Right lobe of liver (tissue), 4 donors: Measurements from ENCODE around the gene SKIC2.

Source experiments
- POLR2A ChIP-seq: fragments of 450-650 bp; IDR thresholded peaks from one replicate; pipeline ENCODE4 v1.6.1; 2017; ENCODE audit warnings: antibody characterized with exemption, mild to moderate bottlenecking
- TF ChIP-seq, protein P1 (sequence below), 4 donors: fragments of 200-600 bp in 3 of 4; fragments of 450-650 bp in 1 of 4; IDR thresholded peaks; one replicate each; pipeline versions ENCODE4 v1.5.1 to v1.8.0; 2016 to 2022; ENCODE audit warnings: antibody characterized with exemption in 4 of 4, mild to moderate bottlenecking in 2 of 4
- donor health status: DM: no; HTN: no; CAD: no.
- donor health status: DM: no; HTN: no; CAD: no.
- donor health status: DM: no; HTN: yes; CAD: no.

GRCh38 chr6:31928672-31928939, 30.4 kb upstream of the SKIC2 start:
- TF ChIP-seq, protein P1, sequence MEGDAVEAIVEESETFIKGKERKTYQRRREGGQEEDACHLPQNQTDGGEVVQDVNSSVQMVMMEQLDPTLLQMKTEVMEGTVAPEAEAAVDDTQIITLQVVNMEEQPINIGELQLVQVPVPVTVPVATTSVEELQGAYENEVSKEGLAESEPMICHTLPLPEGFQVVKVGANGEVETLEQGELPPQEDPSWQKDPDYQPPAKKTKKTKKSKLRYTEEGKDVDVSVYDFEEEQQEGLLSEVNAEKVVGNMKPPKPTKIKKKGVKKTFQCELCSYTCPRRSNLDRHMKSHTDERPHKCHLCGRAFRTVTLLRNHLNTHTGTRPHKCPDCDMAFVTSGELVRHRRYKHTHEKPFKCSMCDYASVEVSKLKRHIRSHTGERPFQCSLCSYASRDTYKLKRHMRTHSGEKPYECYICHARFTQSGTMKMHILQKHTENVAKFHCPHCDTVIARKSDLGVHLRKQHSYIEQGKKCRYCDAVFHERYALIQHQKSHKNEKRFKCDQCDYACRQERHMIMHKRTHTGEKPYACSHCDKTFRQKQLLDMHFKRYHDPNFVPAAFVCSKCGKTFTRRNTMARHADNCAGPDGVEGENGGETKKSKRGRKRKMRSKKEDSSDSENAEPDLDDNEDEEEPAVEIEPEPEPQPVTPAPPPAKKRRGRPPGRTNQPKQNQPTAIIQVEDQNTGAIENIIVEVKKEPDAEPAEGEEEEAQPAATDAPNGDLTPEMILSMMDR (IDR thresholded peaks at IDR 0.05), result no peak
- no peak for TF ChIP-seq POLR2A
